H9 (cell line): ENCODE measurements around the gene ATXN10. TPM values are rescaled to one million over a fixed set of nuclear protein-coding genes. Genes with fewer than 3 reads are reported as not detected.

ENCODE experiments used
- DNase-seq: peaks from one replicate; pipeline ENCODE4 v3.0.0-alpha.2; 2017
- H2AFZ ChIP-seq: one replicate; pipeline ENCODE4 v1.6.1; 2013; ENCODE audit warnings: mild to moderate bottlenecking, low read length, control low read depth, moderate library complexity
- H2AK5ac ChIP-seq: 2 replicates; pipeline ENCODE4 v1.6.1; 2013; ENCODE audit warnings: low read length, control low read depth, mixed read lengths; ENCODE audit not compliant: insufficient read length
- H2BK120ac ChIP-seq: one replicate; pipeline ENCODE4 v1.6.1; 2013; ENCODE audit warnings: low read depth, mild to moderate bottlenecking, low read length, control low read depth, inconsistent platforms; ENCODE audit not compliant: poor library complexity, severe bottlenecking
- H2BK12ac ChIP-seq: 2 replicates; pipeline ENCODE4 v1.6.1; 2013; ENCODE audit warnings: low read length, control low read depth, mixed read lengths, low read depth; ENCODE audit not compliant: insufficient read length
- H2BK15ac ChIP-seq: 2 replicates; pipeline ENCODE4 v1.6.1; 2013; ENCODE audit warnings: low read depth, low read length, control low read depth
- H2BK20ac ChIP-seq: one replicate; pipeline ENCODE4 v1.6.1; 2013; ENCODE audit warnings: low read depth, mild to moderate bottlenecking, low read length, control low read depth, inconsistent platforms; ENCODE audit not compliant: poor library complexity, severe bottlenecking
- H2BK5ac ChIP-seq: 2 replicates; pipeline ENCODE4 v1.6.1; 2013; ENCODE audit warnings: low read length, control low read depth, mixed read lengths; ENCODE audit not compliant: insufficient read length
- H3K14ac ChIP-seq: 2 replicates; pipeline ENCODE4 v1.6.1; 2013; ENCODE audit warnings: low read length, control low read depth; ENCODE audit not compliant: insufficient read depth
- H3K18ac ChIP-seq: 2 replicates; pipeline ENCODE4 v1.6.1; 2013; ENCODE audit warnings: low read depth, mild to moderate bottlenecking, mixed read lengths, low read length, control low read depth; ENCODE audit not compliant: insufficient read length
- H3K23ac ChIP-seq: 2 replicates; pipeline ENCODE4 v1.6.1; 2013; ENCODE audit warnings: low read length, control low read depth, mixed read lengths, low read depth; ENCODE audit not compliant: insufficient read length
- H3K23me2 ChIP-seq: 2 replicates; pipeline ENCODE4 v1.6.1; 2013; ENCODE audit warnings: low read depth, mild to moderate bottlenecking, mixed read lengths, low read length, control low read depth; ENCODE audit not compliant: insufficient read length, poor library complexity, severe bottlenecking
- H3K27ac ChIP-seq: 2 replicates; pipeline ENCODE4 v1.5.1; 2013; ENCODE audit warnings: low read length, control low read depth, mixed read lengths, low read depth; ENCODE audit not compliant: insufficient read length
- H3K27me3 ChIP-seq: 2 replicates; pipeline ENCODE4 v1.6.1; 2013; ENCODE audit warnings: low read length, control low read depth, inconsistent platforms; ENCODE audit not compliant: insufficient read depth
- H3K4ac ChIP-seq: 2 replicates; pipeline ENCODE4 v1.6.1; 2013; ENCODE audit warnings: low read depth, mild to moderate bottlenecking, control low read depth, inconsistent platforms, low read length, moderate library complexity
- H3K4me1 ChIP-seq: 2 replicates; pipeline ENCODE4 v1.6.1; 2013; ENCODE audit warnings: low read length, control low read depth, inconsistent platforms; ENCODE audit not compliant: insufficient read depth
- H3K4me2 ChIP-seq: 2 replicates; pipeline ENCODE4 v1.6.1; 2013; ENCODE audit warnings: low read length, control low read depth, mixed read lengths; ENCODE audit not compliant: insufficient read length, insufficient read depth
- H3K56ac ChIP-seq: 2 replicates; pipeline ENCODE4 v1.6.1; 2013; ENCODE audit warnings: low read depth, mild to moderate bottlenecking, mixed read lengths, low read length, control low read depth; ENCODE audit not compliant: insufficient read length
- H3K79me1 ChIP-seq: 2 replicates; pipeline ENCODE4 v1.6.1; 2013; ENCODE audit warnings: low read depth, mild to moderate bottlenecking, moderate library complexity, low read length, control low read depth, inconsistent platforms; ENCODE audit not compliant: insufficient read depth, poor library complexity, severe bottlenecking
- H3K79me2 ChIP-seq: 2 replicates; pipeline ENCODE4 v1.6.1; 2013; ENCODE audit warnings: low read length, control low read depth, inconsistent platforms; ENCODE audit not compliant: insufficient read depth
- H3K9ac ChIP-seq: 2 replicates; pipeline ENCODE4 v1.6.1; 2013; ENCODE audit warnings: low read length, control low read depth, mixed read lengths; ENCODE audit not compliant: insufficient read length; ENCODE audit errors: extremely low read depth
- H3K9me3 ChIP-seq: one replicate; pipeline ENCODE4 v1.6.1; 2013; ENCODE audit warnings: low read depth, low read length, inconsistent platforms; ENCODE audit not compliant: control insufficient read depth
- H3T11ph ChIP-seq: one replicate; pipeline ENCODE4 v1.6.1; 2013; ENCODE audit warnings: mild to moderate bottlenecking, low read length, control low read depth, inconsistent platforms
- H4K20me1 ChIP-seq: one replicate; pipeline ENCODE4 v1.6.1; 2013; ENCODE audit not compliant: control insufficient read depth, insufficient read length, insufficient read depth
- H4K5ac ChIP-seq: 2 replicates; pipeline ENCODE4 v1.6.1; 2013; ENCODE audit warnings: low read depth, mild to moderate bottlenecking, mixed read lengths, low read length, control low read depth; ENCODE audit not compliant: insufficient read length
- H4K8ac ChIP-seq: replicated peaks from 2 replicates; pipeline ENCODE4 v1.6.1; 2013; ENCODE audit warnings: low read length, control low read depth, mixed read lengths, low read depth; ENCODE audit not compliant: insufficient read length
- H4K91ac ChIP-seq: 2 replicates; pipeline ENCODE4 v1.6.1; 2013; ENCODE audit warnings: low read depth, mild to moderate bottlenecking, moderate library complexity, mixed read lengths, low read length, control low read depth; ENCODE audit not compliant: insufficient read length
- H3K27ac Mint-ChIP-seq, 3 experiments: 2 replicates in 2 of 3; 3 replicates in 1 of 3; pipeline ENCODE4 v1.8.0; 2020 to 2021; ENCODE audit warnings: mixed read lengths in 3 of 3, mild to moderate bottlenecking in 1 of 3, moderate library complexity in 1 of 3
- H3K27me3 Mint-ChIP-seq: 2 replicates; pipeline ENCODE4 v1.8.0; 2021; ENCODE audit warnings: low read depth, mild to moderate bottlenecking, moderate library complexity, mixed read lengths
- H3K36me3 Mint-ChIP-seq, 3 experiments: 2 replicates in 2 of 3; 3 replicates in 1 of 3; pipeline ENCODE4 v1.8.0; 2020 to 2021; ENCODE audit warnings: low read depth in 3 of 3, mixed read lengths in 3 of 3; ENCODE audit not compliant: insufficient read depth in 1 of 3
- H3K4me1 Mint-ChIP-seq, 2 experiments: 2 replicates each; pipeline ENCODE4 v1.8.0; 2020; ENCODE audit warnings: mixed read lengths in 2 of 2
- H3K4me3 Mint-ChIP-seq, 2 experiments: 2 replicates in 1 of 2; 3 replicates in 1 of 2; pipeline ENCODE4 v1.8.0; 2020 to 2021; ENCODE audit warnings: mild to moderate bottlenecking in 2 of 2, mixed read lengths in 2 of 2, moderate library complexity in 1 of 2
- H3K9me3 Mint-ChIP-seq, 2 experiments: 2 replicates in 1 of 2; 3 replicates in 1 of 2; pipeline ENCODE4 v1.8.0; 2020; ENCODE audit warnings: mild to moderate bottlenecking in 2 of 2, mixed read lengths in 2 of 2, moderate library complexity in 1 of 2
- WGBS: extraction: QIAGEN DNeasy Blood & Tissue Kit; methylation state at CpG from one replicate; pipeline ENCODE4 v1.1.7; 2013; ENCODE audit warnings: missing lambda C conversion rate, low lambda C conversion rate, mixed read lengths; ENCODE audit not compliant: insufficient read length; ENCODE audit errors: extremely low coverage; 5-methylcytosine and 5-hydroxymethylcytosine counted together
- total RNA-seq: library from RNA; stranded (reverse); gene quantifications from 2 replicates; pipeline ENCODE4 v1.2.1, GENCODE V29; 2021
- TF ChIP-seq, protein P1 (sequence below): fragments of 200-600 bp; sonication (generic); conservative IDR thresholded peaks from 3 replicates; pipeline ENCODE4 v1.8.0; 2021; ENCODE audit warnings: antibody characterized with exemption, mild to moderate bottlenecking

Gene ATXN10
- total RNA-seq, 1 experiment from 2014 or later: 210 TPM

DNA sequence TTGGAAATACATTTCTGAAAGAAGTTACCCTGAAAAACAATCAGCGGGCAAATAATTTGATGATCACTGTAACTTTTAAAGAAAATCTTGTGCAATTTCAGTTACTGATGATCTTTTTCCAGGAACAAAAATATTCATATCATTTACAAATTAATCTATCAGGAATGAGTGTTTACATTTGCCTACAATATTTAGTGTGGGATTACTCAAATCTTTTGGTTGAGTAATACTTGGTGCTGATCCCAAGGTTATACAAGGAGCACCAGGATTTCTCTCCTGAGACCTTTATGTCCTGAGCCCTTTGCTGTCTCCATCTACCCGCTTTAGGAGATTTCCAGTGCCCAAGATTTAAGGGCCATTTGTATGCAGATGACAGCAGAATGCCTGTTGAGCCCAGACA lies 116.1 kb downstream of the ATXN10 start:
- H3K4me1 Mint-ChIP-seq: peaks cover 24 to 25% of the 10 kb centered on the region in 2 experiments
- TF ChIP-seq, protein P1, sequence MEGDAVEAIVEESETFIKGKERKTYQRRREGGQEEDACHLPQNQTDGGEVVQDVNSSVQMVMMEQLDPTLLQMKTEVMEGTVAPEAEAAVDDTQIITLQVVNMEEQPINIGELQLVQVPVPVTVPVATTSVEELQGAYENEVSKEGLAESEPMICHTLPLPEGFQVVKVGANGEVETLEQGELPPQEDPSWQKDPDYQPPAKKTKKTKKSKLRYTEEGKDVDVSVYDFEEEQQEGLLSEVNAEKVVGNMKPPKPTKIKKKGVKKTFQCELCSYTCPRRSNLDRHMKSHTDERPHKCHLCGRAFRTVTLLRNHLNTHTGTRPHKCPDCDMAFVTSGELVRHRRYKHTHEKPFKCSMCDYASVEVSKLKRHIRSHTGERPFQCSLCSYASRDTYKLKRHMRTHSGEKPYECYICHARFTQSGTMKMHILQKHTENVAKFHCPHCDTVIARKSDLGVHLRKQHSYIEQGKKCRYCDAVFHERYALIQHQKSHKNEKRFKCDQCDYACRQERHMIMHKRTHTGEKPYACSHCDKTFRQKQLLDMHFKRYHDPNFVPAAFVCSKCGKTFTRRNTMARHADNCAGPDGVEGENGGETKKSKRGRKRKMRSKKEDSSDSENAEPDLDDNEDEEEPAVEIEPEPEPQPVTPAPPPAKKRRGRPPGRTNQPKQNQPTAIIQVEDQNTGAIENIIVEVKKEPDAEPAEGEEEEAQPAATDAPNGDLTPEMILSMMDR: no peak
- H2BK15ac ChIP-seq: no peak overlapping the region
- no peak overlapping the region for H3K56ac ChIP-seq
- H3K14ac ChIP-seq: no peak overlapping the region
- DNase-seq: no peak
- no peak overlapping the region for H2BK120ac ChIP-seq
- H3K23ac ChIP-seq: no peak overlapping the region
- H2BK5ac ChIP-seq: no peak overlapping the region
- H2AK5ac ChIP-seq: no peak overlapping the region
- no CpG with 5 or more reads among the region's 2 CpGs for WGBS
- H2BK12ac ChIP-seq: no peak overlapping the region
- no peak overlapping the region for H2BK20ac ChIP-seq
- peaks cover 4% of the 10 kb centered on the region for H3K79me1 ChIP-seq
- H3K9ac ChIP-seq: no peak overlapping the region
- no peaks in the 10 kb centered on the region for H3K27me3 Mint-ChIP-seq
- H4K20me1 ChIP-seq: no peaks in the 10 kb centered on the region
- no peaks in the 10 kb centered on the region for H3K27me3 ChIP-seq
- H3K9me3 ChIP-seq: no peaks in the 10 kb centered on the region
- peaks cover 0 to 6% (median 5%) of the 10 kb centered on the region in 3 experiments; a peak in 5 of 7 replicates for H3K36me3 Mint-ChIP-seq
- no peak overlapping the region for H3K18ac ChIP-seq
- no peak overlapping the region for H4K5ac ChIP-seq
- no peak overlapping the region for H3K4me2 ChIP-seq
- no peak overlapping the region for H4K91ac ChIP-seq
- no peaks in the 10 kb centered on the region for H3K79me2 ChIP-seq
- H3T11ph ChIP-seq: no peak overlapping the region
- no peak overlapping the region for H3K27ac ChIP-seq
- H3K4ac ChIP-seq: no peak overlapping the region
- no peaks in the 10 kb centered on the region for H3K23me2 ChIP-seq
- no peak overlapping the region for H4K8ac ChIP-seq
- H3K4me1 ChIP-seq: no peaks in the 10 kb centered on the region
- no peak overlapping the region for H3K4me3 Mint-ChIP-seq
- peak overlapping the region in 1 of 3 experiments; percentile 64; a peak in 2 of 7 replicates for H3K27ac Mint-ChIP-seq
- no peaks in the 10 kb centered on the region for H3K9me3 Mint-ChIP-seq
- no peak overlapping the region for H2AFZ ChIP-seq
